Erythroblast (primary cell): ENCODE results near the gene MBD2.

Source experiments
- GATA1 ChIP-seq: IDR thresholded peaks from 2 replicates; pipeline ENCODE4 v1.6.1; 2011; ENCODE audit warnings: low read depth, mild to moderate bottlenecking, control low read depth, low read length, moderate library complexity
- POLR2A ChIP-seq: IDR thresholded peaks from 2 replicates; pipeline ENCODE4 v1.6.1; 2011; ENCODE audit warnings: mild to moderate bottlenecking, low read length

GRCh38 chr18:54129448-54130067 is 94.9 kb downstream of the MBD2 start:
- TF ChIP-seq POLR2A (no peak), GATA1 (no peak)
